GM12865 (cell line): ENCODE results near the gene STXBP1.

Source experiments
- DNase-seq: peaks from one replicate; pipeline ENCODE4 v3.0.0; 2010; ENCODE audit warnings: low read depth
- H3K4me3 ChIP-seq: 2 replicates; pipeline ENCODE4 v1.5.1; 2011; ENCODE audit warnings: mild to moderate bottlenecking, low read depth, low read length, control low read depth
- CTCF ChIP-seq: IDR thresholded peaks from 2 replicates; pipeline ENCODE4 v1.5.1; 2011; ENCODE audit warnings: low read length, control low read depth, low read depth, inconsistent platforms; ENCODE audit not compliant: insufficient read depth; ENCODE audit errors: missing control alignments

The STXBP1 gene

DNA sequence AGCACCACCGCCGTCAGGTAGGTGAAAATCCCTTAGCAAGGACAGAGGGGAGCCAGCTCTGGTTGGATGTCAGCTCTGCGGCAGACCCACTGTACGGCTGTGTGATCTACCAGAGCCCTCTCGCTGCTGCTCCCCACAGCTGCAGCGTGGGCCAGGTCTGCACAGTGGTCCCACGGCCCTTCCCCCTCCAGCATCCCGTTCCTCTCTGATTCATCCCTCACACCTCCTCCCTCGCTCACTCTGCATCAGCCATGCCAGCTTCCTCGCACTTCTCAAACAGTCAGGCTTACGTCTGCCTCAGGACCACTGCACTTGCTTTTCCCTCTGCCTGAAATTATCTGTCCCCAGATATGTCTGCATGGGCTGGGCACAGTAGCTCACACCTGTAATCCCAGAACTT lies 68.1 kb downstream of the STXBP1 start:
- no peak for TF ChIP-seq CTCF
- no peak for DNase-seq
- H3K4me3 ChIP-seq, result no peak overlapping the region

DNA sequence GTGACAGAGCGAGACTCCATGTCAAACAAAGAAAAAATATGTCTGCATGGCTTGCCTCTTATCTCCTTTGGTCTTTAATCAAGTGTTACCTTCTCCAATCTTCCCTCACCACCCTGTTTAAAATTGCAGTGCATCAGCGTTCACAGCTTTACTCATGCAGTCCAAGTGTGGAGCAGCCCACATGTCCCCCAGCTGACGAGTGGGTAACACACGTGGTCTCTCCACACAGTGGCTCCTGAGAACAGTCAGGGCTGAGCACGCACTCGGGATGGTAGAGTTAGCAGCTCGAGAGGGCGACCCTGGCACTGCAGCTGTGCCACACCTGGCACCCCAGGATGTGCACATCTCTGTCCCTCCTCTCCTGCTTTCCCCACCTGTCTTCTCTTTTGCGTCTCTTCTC lies 68.8 kb downstream of the STXBP1 start:
- DNase-seq, result no peak
- no peak for TF ChIP-seq CTCF
- no peak overlapping the region for H3K4me3 ChIP-seq

DNA sequence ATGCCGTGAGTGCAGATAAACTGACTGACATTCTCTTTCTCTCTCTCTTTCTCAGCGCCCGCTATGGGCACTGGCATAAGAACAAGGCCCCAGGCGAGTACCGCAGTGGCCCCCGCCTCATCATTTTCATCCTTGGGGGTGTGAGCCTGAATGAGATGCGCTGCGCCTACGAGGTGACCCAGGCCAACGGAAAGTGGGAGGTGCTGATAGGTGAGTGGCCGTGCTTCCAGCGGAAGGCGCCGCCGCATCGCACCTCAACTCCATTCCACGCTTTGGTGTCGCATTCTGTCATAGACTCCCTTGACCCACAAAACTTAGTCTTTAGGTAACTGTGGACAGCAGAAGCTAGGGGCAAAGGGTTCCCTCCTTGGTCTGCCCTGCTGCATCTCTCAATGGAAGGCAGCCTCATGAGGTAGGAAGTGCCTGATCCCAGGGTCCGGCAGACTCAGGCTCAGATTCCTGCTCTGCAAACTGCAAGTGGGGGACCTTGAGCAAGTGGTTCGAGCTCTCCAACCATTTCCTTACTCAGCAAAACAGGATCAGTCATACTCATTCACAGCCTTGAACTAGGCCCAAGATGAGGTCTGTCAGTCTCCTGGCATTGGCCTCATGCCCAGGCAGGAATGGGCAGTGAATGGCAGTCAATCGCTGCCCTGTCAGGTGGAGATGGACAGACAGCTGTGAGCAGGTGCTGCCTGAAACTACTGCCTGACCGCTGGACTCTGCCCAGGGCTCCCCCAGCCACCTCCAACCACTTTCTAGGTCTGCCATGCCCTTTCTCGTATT lies 70.5 kb downstream of the STXBP1 start:
- no peak for DNase-seq

GRCh38 chr9:127683723-127684122 lies 71.6 kb downstream of the STXBP1 start:
- DNase-seq, result no peak
- no peak overlapping the region for H3K4me3 ChIP-seq
- no peak for TF ChIP-seq CTCF

More for the DNA sequence above, 70.5 kb downstream of the STXBP1 start:
- no peak for TF ChIP-seq CTCF
- no peak overlapping the region for H3K4me3 ChIP-seq

- no peak overlapping the region for H3K4me3 ChIP-seq
- DNase-seq, result no peak
- no peak for TF ChIP-seq CTCF
Observed at GRCh38 chr9:127684576-127684975, 72.5 kb downstream of the STXBP1 start.

GRCh38 chr9:127686461-127687393 lies 74.7 kb downstream of the STXBP1 start:
- DNase-seq, result no peak
- no peak for TF ChIP-seq CTCF
- no peak overlapping the region for H3K4me3 ChIP-seq
